Endothelial cell of umbilical vein (primary cell): ENCODE measurements around the gene GNG3. TPM values are rescaled to one million over a fixed set of nuclear protein-coding genes. Genes with fewer than 3 reads are reported as not detected.

Experiments used
- BruUV-seq: library from RNA; stranded (reverse); fragments of 400-500 nt; replicated peaks from 2 replicates; lab custom pipeline; 2021; lab: Mats Ljungman, UMichigan
- CTCF ChIA-PET: fragments of 300-600, 350-600 bp; sonication (Branson Sonifier 250); formaldehyde crosslinking; loops from one replicate; lab custom pipeline; 2021; ENCODE audit warnings: antibody characterized with exemption, inconsistent platforms; lab: Charles Lee
- POLR2A ChIA-PET: fragments of 300-600, 350-600 bp; sonication (Branson Sonifier 250); formaldehyde crosslinking; loops from one replicate; lab custom pipeline; 2021; ENCODE audit warnings: antibody characterized with exemption, inconsistent platforms; lab: Charles Lee
- DNase-seq: peaks from one replicate; pipeline ENCODE4 v3.0.0-alpha.2; 2011; ENCODE audit warnings: low read depth, low spot score
- FAIRE-seq: peaks from 2 replicates; lab custom pipeline; 2011; peaks lifted over from hg19 to GRCh38; lab: Jason Lieb, UNC
- H2AFZ ChIP-seq: 2 replicates; pipeline ENCODE4 v1.6.0; 2012; ENCODE audit warnings: low read depth, low read length, control low read depth, inconsistent platforms
- H3K27ac ChIP-seq: 2 replicates; pipeline ENCODE4 v1.5.1; 2011; ENCODE audit warnings: low read depth, mild to moderate bottlenecking, control low read depth, low read length, moderate library complexity; ENCODE audit not compliant: insufficient read depth
- H3K27me3 ChIP-seq, 2 experiments: 2 replicates each; pipeline versions ENCODE4 v1.6.0 to v1.6.1; 2011; ENCODE audit warnings: low read length in 2 of 2, mixed read lengths in 1 of 2; ENCODE audit not compliant: control insufficient read depth in 2 of 2, insufficient read depth in 2 of 2
- H3K36me3 ChIP-seq, 2 experiments: 2 replicates in 1 of 2; 3 replicates in 1 of 2; pipeline ENCODE4 v1.5.1; 2011; ENCODE audit warnings: low read length in 2 of 2, mild to moderate bottlenecking in 1 of 2, moderate library complexity in 1 of 2; ENCODE audit not compliant: control insufficient read depth in 2 of 2, insufficient read depth in 2 of 2; ENCODE audit errors: extremely low read depth in 1 of 2
- H3K4me1 ChIP-seq: 3 replicates; pipeline ENCODE4 v1.5.1; 2011; ENCODE audit warnings: mild to moderate bottlenecking, low read length; ENCODE audit not compliant: control insufficient read depth, insufficient read depth; ENCODE audit errors: extremely low read depth
- H3K4me2 ChIP-seq: 2 replicates; pipeline ENCODE4 v1.6.1; 2011; ENCODE audit warnings: low read length, control low read depth, mixed read lengths; ENCODE audit not compliant: insufficient read depth
- H3K4me3 ChIP-seq, 3 experiments: fragments of 200-600 bp in 1 of 3; sonication (generic), shearing (Covaris generic) in 1 of 3; replicated peaks in 1 of 3; 2 replicates each; pipeline ENCODE4 v1.5.1; 2011 to 2016; ENCODE audit warnings: control low read depth in 3 of 3, low read length in 3 of 3, mild to moderate bottlenecking in 2 of 3, inconsistent platforms in 1 of 3, low read depth in 1 of 3, moderate library complexity in 1 of 3; ENCODE audit not compliant: insufficient read depth in 1 of 3
- H3K79me2 ChIP-seq: 2 replicates; pipeline ENCODE4 v1.6.0; 2012; ENCODE audit warnings: low read length, inconsistent platforms; ENCODE audit not compliant: control insufficient read depth, insufficient read depth
- H3K9ac ChIP-seq: replicated peaks from 2 replicates; pipeline ENCODE3; 2011; ENCODE audit warnings: low read length, control low read depth; ENCODE audit not compliant: insufficient read depth; ENCODE audit errors: extremely low read depth
- H3K9me1 ChIP-seq: replicated peaks from 3 replicates; pipeline ENCODE4 v1.6.0; 2011; ENCODE audit warnings: mild to moderate bottlenecking, low read length; ENCODE audit not compliant: control insufficient read depth, insufficient read depth; ENCODE audit errors: extremely low read depth
- H3K9me3 ChIP-seq: replicated peaks from 2 replicates; pipeline ENCODE4 v1.5.1; 2012; ENCODE audit warnings: low read length, inconsistent platforms; ENCODE audit not compliant: control insufficient read depth, insufficient read depth
- H4K20me1 ChIP-seq: replicated peaks from 2 replicates; pipeline ENCODE3; 2011; ENCODE audit warnings: mild to moderate bottlenecking, low read length; ENCODE audit not compliant: control insufficient read depth, insufficient read depth; ENCODE audit errors: extremely low read depth
- CTCF ChIP-seq, 2 donors: IDR thresholded peaks; 1 replicate in 1 of 2; 2 replicates in 1 of 2; pipeline ENCODE4 v1.5.1; 2011; ENCODE audit warnings: low read length in 2 of 2, mild to moderate bottlenecking in 2 of 2, moderate library complexity in 2 of 2, control low read depth in 1 of 2, inconsistent platforms in 1 of 2, low read depth in 1 of 2; ENCODE audit not compliant: insufficient read depth in 1 of 2; ENCODE audit errors: extremely low read depth in 1 of 2
- JUN ChIP-seq: IDR thresholded peaks from 2 replicates; pipeline ENCODE4 v1.6.1; 2011; ENCODE audit warnings: borderline replicate concordance, low read depth; ENCODE audit not compliant: insufficient read length, insufficient read depth
- MAX ChIP-seq: IDR thresholded peaks from 2 replicates; pipeline ENCODE4 v1.6.1; 2011; ENCODE audit not compliant: insufficient read depth, insufficient read length
- MYC ChIP-seq: IDR thresholded peaks from one replicate; pipeline ENCODE4 v1.6.1; 2011; ENCODE audit warnings: mild to moderate bottlenecking, low read depth, low read length
- POLR2A ChIP-seq: IDR thresholded peaks from 2 replicates; pipeline ENCODE4 v1.6.1; 2012; ENCODE audit warnings: low read depth, mild to moderate bottlenecking, control low read depth, low read length
- POLR2AphosphoS5 ChIP-seq: IDR thresholded peaks from 2 replicates; pipeline ENCODE4 v1.6.1; 2012; ENCODE audit warnings: low read depth, mild to moderate bottlenecking, control low read depth, low read length, moderate library complexity; ENCODE audit not compliant: insufficient read depth
- dilution Hi-C: fragments of 300-500 bp; cut with MboI; formaldehyde crosslinking; loops from one replicate; pipeline ENCODE4 v1.15.0; 2019; ENCODE audit warnings: low sequenced_read_pairs; ENCODE audit not compliant: extremely low pct_ligation_motif_present
- intact Hi-C: fragments of 100-400 bp; cut with micrococcal nuclease; formaldehyde crosslinking; loops from one replicate; pipeline ENCODE4 v1.10.0; 2022
- polyA plus RNA-seq, 4 experiments: library from polyadenylated mRNA; depleted of rRNA in 3 of 4; stranded (reverse) in 3 of 4; unstranded in 1 of 4; fragments of >200 nt; gene quantifications; 2 replicates each; pipeline versions ENCODE4 v1.2.1 to v1.2.3, GENCODE V29; 2011 to 2012; ENCODE audit warnings: missing spikeins in 1 of 4
- total RNA-seq: library from RNA; stranded (reverse); gene quantifications from 2 replicates; pipeline ENCODE4 v1.2.3, GENCODE V29; 2021

GNG3 gene
- total and polyA plus RNA-seq, 2 donors (not counting 3 experiments of a cell fraction or from before 2014, with no cell fraction given) = not detected

- TF ChIP-seq CTCF (IDR thresholded peaks at IDR 0.05; ENCODE audit: extremely low read depth in 1 of 2, insufficient read depth in 1 of 2, low read depth in 1 of 2, low read length in 2 of 2) = no peak
- Histone ChIP-seq H3K36me3 (peaks cover 0 to 17% of the 10 kb centered on the region in 2 experiments), H3K9me3 (no peaks in the 10 kb centered on the region), H3K4me3 (peak overlapping the region; percentile 76 to 93 (median 79)), H3K27me3 (no peaks in the 10 kb centered on the region), H4K20me1 (no peaks in the 10 kb centered on the region), H3K79me2 (peaks cover 16% of the 10 kb centered on the region), H3K4me1 (peaks cover 11% of the 10 kb centered on the region), H2AFZ (peak overlapping the region; percentile 72), H3K27ac (peak overlapping the region; percentile 74), H3K9me1 (no peaks in the 10 kb centered on the region), H3K9ac (peak overlapping the region; percentile 85), H3K4me2 (peak overlapping the region; percentile 71)
- FAIRE-seq (no peak), DNase-seq (no peak)
- ChIA-PET POLR2A (interaction anchor here (3.2 kb wide), 1 partner anchor 13 kb away, joined by 33 read pairs; the partner anchor contains the start of genes C11orf98 and CSKMT), CTCF (no interaction called here)
- BruUV-seq = TSS peak; percentile 53
- dilution Hi-C loops (no loop called here), intact Hi-C loops (loop anchor here (2.0 kb wide), 1 partner anchor 14 kb away; the partner anchor contains the start of genes C11orf98 and CSKMT)
Measured at GRCh38 chr11:62678433-62678769, 29.1 kb upstream of the GNG3 start.

GRCh38 chr11:62678770-62679696, 28.4 kb upstream of the GNG3 start, which contains the start of gene UBXN1:
TSS of gene UBXN1 (minus strand) at chr11:62679073. CDS start at chr11:62678923, 150 bp downstream.
- peak; percentile 89 for DNase-seq
- POLR2A ChIA-PET = interaction anchor here (0.6 to 3.2 kb wide), 3 partner anchors 14 to 160 kb away, joined by 3 to 33 read pairs (median 4); partner anchors contain the start of genes C11orf98, CSKMT and WDR74
- intact Hi-C loops = loop anchor here (1.0 to 2.0 kb wide), 3 partner anchors 14 to 183 kb away; partner anchors contain the start of genes C11orf98, CSKMT and HNRNPUL2
- peak within 1 kb of the TSS; percentile 76 to 93 (median 79) for H3K4me3 ChIP-seq
- peak within 1 kb of the TSS; percentile 72 for H2AFZ ChIP-seq
- H3K27me3 ChIP-seq = no peaks in the 10 kb centered on the region
- H3K9me3 ChIP-seq = no peaks in the 10 kb centered on the region
- TF ChIP-seq POLR2A (peak; percentile 84), MAX (peak; percentile 97), JUN (no peak), POLR2AphosphoS5 (peak; percentile 89), MYC (peak; percentile 26)
- no peaks in the 10 kb centered on the region for H4K20me1 ChIP-seq
- peaks cover 16% of the 10 kb centered on the region for H3K79me2 ChIP-seq
- peak within 1 kb of the TSS; percentile 74 for H3K27ac ChIP-seq
- peak within 1 kb of the TSS; percentile 71 for H3K4me2 ChIP-seq
- dilution Hi-C loops = no loop called here
- CTCF ChIA-PET = interaction anchor here (1.0 to 3.9 kb wide), 3 partner anchors 14 to 24 kb away, joined by 3 to 118 read pairs (median 4); partner anchors contain the start of genes C11orf98, CSKMT and LRRN4CL
- peaks cover 11% of the 10 kb centered on the region for H3K4me1 ChIP-seq
- peak; percentile 93 for FAIRE-seq
- H3K9me1 ChIP-seq = no peaks in the 10 kb centered on the region
- peaks cover 0 to 17% of the 10 kb centered on the region in 2 experiments for H3K36me3 ChIP-seq
- TSS peak; percentile 91 for BruUV-seq
- peak within 1 kb of the TSS; percentile 85 for H3K9ac ChIP-seq
